HepG2 (cell line): Measurements from ENCODE around the gene SIGLEC7. TPM values are rescaled to one million over a fixed set of nuclear protein-coding genes. Genes with fewer than 3 reads are reported as not detected.

Experiments
- ATAC-seq: fragments of 200-7000 bp; cut with Tn5 transposase; 3 replicates; pipeline ENCODE4 v1.9.1; 2020; ENCODE audit warnings: mild to moderate bottlenecking, moderate library complexity
- BruUV-seq: library from RNA; stranded (reverse); fragments of 400-500 nt; replicated peaks from 2 replicates; lab custom pipeline; 2021; lab: Mats Ljungman, UMichigan
- CTCF ChIA-PET: fragments of 300-600 bp; formaldehyde crosslinking; extraction: SDS; loops from one replicate; lab custom pipeline; 2021; ENCODE audit warnings: low total read pairs, inconsistent platforms, low intra/inter-chr PET ratio; lab: Yijun Ruan, JAX
- POLR2A ChIA-PET: fragments of 350-600 bp; sonication (Branson Sonifier 250); formaldehyde crosslinking; loops from one replicate; lab custom pipeline; 2020; ENCODE audit warnings: antibody characterized with exemption, inconsistent platforms; lab: Yijun Ruan, JAX
- DNase-seq: peaks from one replicate; pipeline ENCODE4 v3.0.0-alpha.2; 2015; ENCODE audit warnings: low spot score
- FAIRE-seq: peaks from 3 replicates; lab custom pipeline; 2011; peaks lifted over from hg19 to GRCh38; lab: Jason Lieb, UNC
- H2AFZ ChIP-seq: one replicate; pipeline ENCODE4 v1.6.1; 2011; ENCODE audit warnings: low read length, inconsistent platforms
- H3K27ac ChIP-seq: fragments of 300-600 bp; 3 replicates; pipeline ENCODE4 v1.8.0; 2011; ENCODE audit warnings: mixed run types, mild to moderate bottlenecking, mixed read lengths, low read length, inconsistent platforms; ENCODE audit not compliant: insufficient read depth; ENCODE audit errors: extremely low read length
- H3K27me3 ChIP-seq, 2 experiments: fragments of 200-600 bp in 1 of 2; 2 replicates in 1 of 2; 3 replicates in 1 of 2; pipeline versions ENCODE4 v1.6.0 to v1.8.0; 2011; ENCODE audit warnings: low read length in 2 of 2, mild to moderate bottlenecking in 2 of 2, moderate library complexity in 2 of 2, inconsistent platforms in 1 of 2; ENCODE audit not compliant: insufficient read depth in 2 of 2, control insufficient read depth in 1 of 2
- H3K36me3 ChIP-seq, 2 experiments: fragments of 200-600 bp in 1 of 2; replicated peaks in 1 of 2; 2 replicates in 1 of 2; 3 replicates in 1 of 2; pipeline versions ENCODE4 v1.5.1 to v1.8.0; 2011; ENCODE audit warnings: low read length in 2 of 2, inconsistent platforms in 1 of 2; ENCODE audit not compliant: insufficient read depth in 2 of 2, control insufficient read depth in 1 of 2
- H3K4me1 ChIP-seq: 2 replicates; pipeline ENCODE4 v1.5.1; 2012; ENCODE audit warnings: low read length, inconsistent platforms; ENCODE audit not compliant: insufficient read depth
- H3K4me2 ChIP-seq: 2 replicates; pipeline ENCODE4 v1.6.0; 2011; ENCODE audit warnings: low read depth, low read length, inconsistent platforms
- H3K4me3 ChIP-seq, 3 experiments: fragments of 200-600 bp in 1 of 3; sonication (generic), shearing (Covaris generic) in 1 of 3; replicated peaks in 1 of 3; 2 replicates each; pipeline ENCODE4 v1.5.1; 2011 to 2016; ENCODE audit warnings: low read length in 3 of 3, inconsistent platforms in 2 of 3, low read depth in 2 of 3, mild to moderate bottlenecking in 2 of 3, control low read depth in 1 of 3, mixed read lengths in 1 of 3; ENCODE audit not compliant: insufficient read depth in 1 of 3
- H3K79me2 ChIP-seq: one replicate; pipeline ENCODE4 v1.6.1; 2011; ENCODE audit warnings: low read length, inconsistent platforms; ENCODE audit not compliant: insufficient read depth
- H3K9ac ChIP-seq: 2 replicates; pipeline ENCODE4 v1.6.0; 2011; ENCODE audit warnings: mild to moderate bottlenecking, low read depth, low read length, inconsistent platforms; ENCODE audit not compliant: insufficient read depth
- H3K9me3 ChIP-seq: 2 replicates; pipeline ENCODE4 v1.5.1; 2012; ENCODE audit warnings: mild to moderate bottlenecking, low read length
- H4K20me1 ChIP-seq: 2 replicates; pipeline ENCODE4 v1.6.0; 2011; ENCODE audit warnings: inconsistent platforms, mild to moderate bottlenecking, low read length, moderate library complexity; ENCODE audit not compliant: insufficient read depth
- SAFB2 ChIP-seq: sonication (generic); formaldehyde crosslinking; IDR thresholded peaks from 2 replicates; pipeline ENCODE4 v1.5.1; 2020; ENCODE audit warnings: missing genetic modification reagents, low read depth, mild to moderate bottlenecking, borderline replicate concordance
- TBX2 ChIP-seq: sonication (generic); formaldehyde crosslinking; IDR thresholded peaks from 2 replicates; pipeline ENCODE4 v1.5.0; 2020; ENCODE audit warnings: missing genetic modification reagents, mild to moderate bottlenecking, borderline replicate concordance
- WGBS: methylation state at CpG from one replicate; pipeline ENCODE4 v1.1.6; 2017; ENCODE audit warnings: low lambda C conversion rate; 5-methylcytosine and 5-hydroxymethylcytosine counted together
- in situ Hi-C: cut with HindIII; loops from 2 replicates; pipeline ENCODE4 v1.10.0; 2017; ENCODE audit warnings: low pct_unique_long_range_greater_than_20kb; ENCODE audit not compliant: extremely low pct_ligation_motif_present
- intact Hi-C: fragments of 100-400 bp; cut with micrococcal nuclease; formaldehyde crosslinking; loops from one replicate; pipeline ENCODE4 v1.10.0; 2022; ENCODE audit not compliant: unreplicated experiment
- polyA plus RNA-seq, 8 experiments: library from polyadenylated mRNA; depleted of rRNA in 3 of 8; stranded (reverse) in 7 of 8; unstranded in 1 of 8; fragments of >200 nt; fragmentation: Illumina TruSeq in 4 of 8; extraction: Trizol in 4 of 8; gene quantifications; 2 replicates each; pipeline versions ENCODE4 v1.2.1 to v1.2.3, GENCODE V29; 2011 to 2016; ENCODE audit warnings: low read depth in 4 of 8, missing spikeins in 1 of 8, mixed read lengths in 1 of 8; ENCODE audit not compliant: insufficient read depth in 1 of 8
- total RNA-seq, 5 experiments: library from RNA; depleted of rRNA; stranded (reverse); fragments of >200 nt; fragmentation: Illumina TruSeq; extraction: Trizol; gene quantifications; 2 replicates each; pipeline ENCODE4 v1.2.3, GENCODE V29; 2016; ENCODE audit warnings: low read depth in 1 of 5
- TF ChIP-seq, protein P1 (sequence below): sonication (generic); formaldehyde crosslinking; IDR thresholded peaks from 2 replicates; pipeline ENCODE4 v1.5.1; 2020; ENCODE audit warnings: missing genetic modification reagents, mild to moderate bottlenecking, borderline replicate concordance
- TF ChIP-seq, protein P2 (sequence below): sonication (generic); formaldehyde crosslinking; IDR thresholded peaks from 2 replicates; pipeline ENCODE4 v1.5.1; 2020; ENCODE audit warnings: mild to moderate bottlenecking, missing genetic modification reagents, borderline replicate concordance
- TF ChIP-seq, protein P3 (sequence below), 2 experiments: fragments of 450-650 bp in 1 of 2; sonication (generic) in 1 of 2; formaldehyde crosslinking in 1 of 2; IDR thresholded peaks; 2 replicates each; pipeline versions ENCODE4 v1.6.1 to v1.8.0; 2016 to 2022; ENCODE audit warnings: antibody characterized with exemption in 1 of 2, mild to moderate bottlenecking in 1 of 2, missing genetic modification reagents in 1 of 2

The SIGLEC7 gene
- total and polyA plus RNA-seq, 2 of the 13 experiments (the other 11 are each of a cell fraction or from before 2014, with no cell fraction given) = not detected

DNA sequence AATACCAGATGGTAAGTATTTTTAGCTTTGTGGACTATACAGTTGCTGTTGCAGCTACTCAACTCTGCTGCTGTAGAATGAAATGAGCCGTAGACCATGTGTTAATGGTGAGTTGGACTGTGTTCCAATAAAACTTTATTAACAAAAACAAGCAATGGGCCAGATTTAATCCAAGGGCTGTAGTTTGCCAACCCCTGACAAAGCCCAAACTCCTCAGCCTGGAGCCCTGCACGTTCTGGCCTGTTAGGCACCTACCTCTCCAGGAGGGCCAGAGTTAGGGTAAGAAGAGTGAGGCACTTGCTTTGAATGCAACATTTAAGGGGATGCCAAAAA is 46.1 kb downstream of the SIGLEC7 start:
- POLR2A ChIA-PET = no interaction called here
- Histone ChIP-seq H3K36me3 (no peaks in the 10 kb centered on the region), H3K27me3 (peaks cover 5 to 42% of the 10 kb centered on the region in 2 experiments; a peak in 4 of 5 replicates), H3K4me2 (no peak overlapping the region), H3K79me2 (no peaks in the 10 kb centered on the region), H3K4me3 (no peak overlapping the region), H3K4me1 (no peaks in the 10 kb centered on the region), H2AFZ (no peak overlapping the region), H4K20me1 (no peaks in the 10 kb centered on the region), H3K9ac (no peak overlapping the region), H3K27ac (no peak overlapping the region), H3K9me3 (no peaks in the 10 kb centered on the region)
- TF ChIP-seq SAFB2 (no peak), TBX2 (CRISPR knock-in tag) (no peak)
- TF ChIP-seq, protein P1, sequence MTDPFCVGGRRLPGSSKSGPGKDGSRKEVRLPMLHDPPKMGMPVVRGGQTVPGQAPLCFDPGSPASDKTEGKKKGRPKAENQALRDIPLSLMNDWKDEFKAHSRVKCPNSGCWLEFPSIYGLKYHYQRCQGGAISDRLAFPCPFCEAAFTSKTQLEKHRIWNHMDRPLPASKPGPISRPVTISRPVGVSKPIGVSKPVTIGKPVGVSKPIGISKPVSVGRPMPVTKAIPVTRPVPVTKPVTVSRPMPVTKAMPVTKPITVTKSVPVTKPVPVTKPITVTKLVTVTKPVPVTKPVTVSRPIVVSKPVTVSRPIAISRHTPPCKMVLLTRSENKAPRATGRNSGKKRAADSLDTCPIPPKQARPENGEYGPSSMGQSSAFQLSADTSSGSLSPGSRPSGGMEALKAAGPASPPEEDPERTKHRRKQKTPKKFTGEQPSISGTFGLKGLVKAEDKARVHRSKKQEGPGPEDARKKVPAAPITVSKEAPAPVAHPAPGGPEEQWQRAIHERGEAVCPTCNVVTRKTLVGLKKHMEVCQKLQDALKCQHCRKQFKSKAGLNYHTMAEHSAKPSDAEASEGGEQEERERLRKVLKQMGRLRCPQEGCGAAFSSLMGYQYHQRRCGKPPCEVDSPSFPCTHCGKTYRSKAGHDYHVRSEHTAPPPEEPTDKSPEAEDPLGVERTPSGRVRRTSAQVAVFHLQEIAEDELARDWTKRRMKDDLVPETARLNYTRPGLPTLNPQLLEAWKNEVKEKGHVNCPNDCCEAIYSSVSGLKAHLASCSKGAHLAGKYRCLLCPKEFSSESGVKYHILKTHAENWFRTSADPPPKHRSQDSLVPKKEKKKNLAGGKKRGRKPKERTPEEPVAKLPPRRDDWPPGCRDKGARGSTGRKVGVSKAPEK (CRISPR knock-in tag) = no peak
- TF ChIP-seq, protein P2, sequence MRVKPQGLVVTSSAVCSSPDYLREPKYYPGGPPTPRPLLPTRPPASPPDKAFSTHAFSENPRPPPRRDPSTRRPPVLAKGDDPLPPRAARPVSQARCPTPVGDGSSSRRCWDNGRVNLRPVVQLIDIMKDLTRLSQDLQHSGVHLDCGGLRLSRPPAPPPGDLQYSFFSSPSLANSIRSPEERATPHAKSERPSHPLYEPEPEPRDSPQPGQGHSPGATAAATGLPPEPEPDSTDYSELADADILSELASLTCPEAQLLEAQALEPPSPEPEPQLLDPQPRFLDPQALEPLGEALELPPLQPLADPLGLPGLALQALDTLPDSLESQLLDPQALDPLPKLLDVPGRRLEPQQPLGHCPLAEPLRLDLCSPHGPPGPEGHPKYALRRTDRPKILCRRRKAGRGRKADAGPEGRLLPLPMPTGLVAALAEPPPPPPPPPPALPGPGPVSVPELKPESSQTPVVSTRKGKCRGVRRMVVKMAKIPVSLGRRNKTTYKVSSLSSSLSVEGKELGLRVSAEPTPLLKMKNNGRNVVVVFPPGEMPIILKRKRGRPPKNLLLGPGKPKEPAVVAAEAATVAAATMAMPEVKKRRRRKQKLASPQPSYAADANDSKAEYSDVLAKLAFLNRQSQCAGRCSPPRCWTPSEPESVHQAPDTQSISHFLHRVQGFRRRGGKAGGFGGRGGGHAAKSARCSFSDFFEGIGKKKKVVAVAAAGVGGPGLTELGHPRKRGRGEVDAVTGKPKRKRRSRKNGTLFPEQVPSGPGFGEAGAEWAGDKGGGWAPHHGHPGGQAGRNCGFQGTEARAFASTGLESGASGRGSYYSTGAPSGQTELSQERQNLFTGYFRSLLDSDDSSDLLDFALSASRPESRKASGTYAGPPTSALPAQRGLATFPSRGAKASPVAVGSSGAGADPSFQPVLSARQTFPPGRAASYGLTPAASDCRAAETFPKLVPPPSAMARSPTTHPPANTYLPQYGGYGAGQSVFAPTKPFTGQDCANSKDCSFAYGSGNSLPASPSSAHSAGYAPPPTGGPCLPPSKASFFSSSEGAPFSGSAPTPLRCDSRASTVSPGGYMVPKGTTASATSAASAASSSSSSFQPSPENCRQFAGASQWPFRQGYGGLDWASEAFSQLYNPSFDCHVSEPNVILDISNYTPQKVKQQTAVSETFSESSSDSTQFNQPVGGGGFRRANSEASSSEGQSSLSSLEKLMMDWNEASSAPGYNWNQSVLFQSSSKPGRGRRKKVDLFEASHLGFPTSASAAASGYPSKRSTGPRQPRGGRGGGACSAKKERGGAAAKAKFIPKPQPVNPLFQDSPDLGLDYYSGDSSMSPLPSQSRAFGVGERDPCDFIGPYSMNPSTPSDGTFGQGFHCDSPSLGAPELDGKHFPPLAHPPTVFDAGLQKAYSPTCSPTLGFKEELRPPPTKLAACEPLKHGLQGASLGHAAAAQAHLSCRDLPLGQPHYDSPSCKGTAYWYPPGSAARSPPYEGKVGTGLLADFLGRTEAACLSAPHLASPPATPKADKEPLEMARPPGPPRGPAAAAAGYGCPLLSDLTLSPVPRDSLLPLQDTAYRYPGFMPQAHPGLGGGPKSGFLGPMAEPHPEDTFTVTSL (CRISPR knock-in tag) = no peak
- TF ChIP-seq, protein P3, sequence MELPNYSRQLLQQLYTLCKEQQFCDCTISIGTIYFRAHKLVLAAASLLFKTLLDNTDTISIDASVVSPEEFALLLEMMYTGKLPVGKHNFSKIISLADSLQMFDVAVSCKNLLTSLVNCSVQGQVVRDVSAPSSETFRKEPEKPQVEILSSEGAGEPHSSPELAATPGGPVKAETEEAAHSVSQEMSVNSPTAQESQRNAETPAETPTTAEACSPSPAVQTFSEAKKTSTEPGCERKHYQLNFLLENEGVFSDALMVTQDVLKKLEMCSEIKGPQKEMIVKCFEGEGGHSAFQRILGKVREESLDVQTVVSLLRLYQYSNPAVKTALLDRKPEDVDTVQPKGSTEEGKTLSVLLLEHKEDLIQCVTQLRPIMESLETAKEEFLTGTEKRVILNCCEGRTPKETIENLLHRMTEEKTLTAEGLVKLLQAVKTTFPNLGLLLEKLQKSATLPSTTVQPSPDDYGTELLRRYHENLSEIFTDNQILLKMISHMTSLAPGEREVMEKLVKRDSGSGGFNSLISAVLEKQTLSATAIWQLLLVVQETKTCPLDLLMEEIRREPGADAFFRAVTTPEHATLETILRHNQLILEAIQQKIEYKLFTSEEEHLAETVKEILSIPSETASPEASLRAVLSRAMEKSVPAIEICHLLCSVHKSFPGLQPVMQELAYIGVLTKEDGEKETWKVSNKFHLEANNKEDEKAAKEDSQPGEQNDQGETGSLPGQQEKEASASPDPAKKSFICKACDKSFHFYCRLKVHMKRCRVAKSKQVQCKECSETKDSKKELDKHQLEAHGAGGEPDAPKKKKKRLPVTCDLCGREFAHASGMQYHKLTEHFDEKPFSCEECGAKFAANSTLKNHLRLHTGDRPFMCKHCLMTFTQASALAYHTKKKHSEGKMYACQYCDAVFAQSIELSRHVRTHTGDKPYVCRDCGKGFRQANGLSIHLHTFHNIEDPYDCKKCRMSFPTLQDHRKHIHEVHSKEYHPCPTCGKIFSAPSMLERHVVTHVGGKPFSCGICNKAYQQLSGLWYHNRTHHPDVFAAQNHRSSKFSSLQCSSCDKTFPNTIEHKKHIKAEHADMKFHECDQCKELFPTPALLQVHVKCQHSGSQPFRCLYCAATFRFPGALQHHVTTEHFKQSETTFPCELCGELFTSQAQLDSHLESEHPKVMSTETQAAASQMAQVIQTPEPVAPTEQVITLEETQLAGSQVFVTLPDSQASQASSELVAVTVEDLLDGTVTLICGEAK (IDR thresholded peaks at IDR 0.05) = no peak
- TF ChIP-seq, protein P3 (CRISPR knock-in tag; IDR thresholded peaks at IDR 0.05) = peak; percentile 78
- FAIRE-seq (no peak), DNase-seq (no peak), ATAC-seq (no peak)
- CTCF ChIA-PET = no interaction called here
- BruUV-seq = no TSS peak
- in situ Hi-C loops = no loop called here
- 3% methylated on average over 2 of the region's 2 CpGs for WGBS
- intact Hi-C loops = no loop called here
